RWPE1 (cell line): ENCODE measurements around the gene ZFX.

Experiments
- CTCF ChIA-PET: fragments of 350-600 bp; sonication (Branson Sonifier 250); formaldehyde crosslinking; extraction: SDS; loops from one replicate; lab custom pipeline; 2021; lab: Yijun Ruan, JAX
- POLR2A ChIA-PET: fragments of 400-600 bp; formaldehyde crosslinking; extraction: SDS; loops from one replicate; lab custom pipeline; 2020; ENCODE audit warnings: antibody characterized with exemption; ENCODE audit not compliant: low non-redundant PET; lab: Yijun Ruan, JAX
- DNase-seq: peaks from one replicate; pipeline ENCODE4 v3.0.0; 2012; ENCODE audit warnings: low spot score
- H3K27ac ChIP-seq: fragments of 450-650 bp; 2 replicates; pipeline ENCODE4 v1.5.1; 2017
- CTCF ChIP-seq: fragments of 450-650 bp; conservative IDR thresholded peaks from 2 replicates; pipeline ENCODE4 v1.5.1; 2017; ENCODE audit warnings: low read depth, mild to moderate bottlenecking

Gene ZFX

GRCh38 chrX:24189490-24189889 is 40.0 kb downstream of the ZFX start:
- ChIA-PET POLR2A (no interaction called here), CTCF (no interaction called here)
- DNase-seq = no peak
- TF ChIP-seq CTCF = no peak
- no peak overlapping the region for H3K27ac ChIP-seq

- CTCF ChIA-PET = no interaction called here
Measured at GRCh38 chrX:24190500-24191156, 41.1 kb downstream of the ZFX start.

GRCh38 chrX:24196509-24196908 is 47.0 kb downstream of the ZFX start:
- DNase-seq = no peak
- no peak for TF ChIP-seq CTCF
- ChIA-PET POLR2A (no interaction called here), CTCF (no interaction called here)
- no peak overlapping the region for H3K27ac ChIP-seq

More at GRCh38 chrX:24190500-24191156, 41.1 kb downstream of the ZFX start:
- no peak overlapping the region for H3K27ac ChIP-seq
- POLR2A ChIA-PET = no interaction called here
- no peak for TF ChIP-seq CTCF
- no peak for DNase-seq

GRCh38 chrX:24198101-24198500 is 48.6 kb downstream of the ZFX start:
- POLR2A ChIA-PET = no interaction called here
- no peak for TF ChIP-seq CTCF
- H3K27ac ChIP-seq = no peak overlapping the region
- CTCF ChIA-PET = no interaction called here
- DNase-seq = no peak

- ChIA-PET POLR2A (no interaction called here), CTCF (no interaction called here)
- H3K27ac ChIP-seq = no peak overlapping the region
- DNase-seq = no peak
- TF ChIP-seq CTCF = no peak
Measured at GRCh38 chrX:24200133-24200532, 50.6 kb downstream of the ZFX start.

- POLR2A ChIA-PET = no interaction called here
- TF ChIP-seq CTCF = no peak
- H3K27ac ChIP-seq = no peak overlapping the region
- CTCF ChIA-PET = no interaction called here
- no peak for DNase-seq
Measured at GRCh38 chrX:24201216-24201615, 51.7 kb downstream of the ZFX start.
